SW480 (cell line): ENCODE results near the gene PCK2.
"Not testable (repeated sequence)": the region's sequence is repeated elsewhere in the genome, so short reads cannot be mapped to it uniquely, and the experiment has no call there.

ENCODE experiments used
- DNase-seq: peaks from one replicate; pipeline ENCODE4 v3.0.0-alpha.2; 2016; ENCODE audit warnings: low spot score

Gene PCK2

DNA sequence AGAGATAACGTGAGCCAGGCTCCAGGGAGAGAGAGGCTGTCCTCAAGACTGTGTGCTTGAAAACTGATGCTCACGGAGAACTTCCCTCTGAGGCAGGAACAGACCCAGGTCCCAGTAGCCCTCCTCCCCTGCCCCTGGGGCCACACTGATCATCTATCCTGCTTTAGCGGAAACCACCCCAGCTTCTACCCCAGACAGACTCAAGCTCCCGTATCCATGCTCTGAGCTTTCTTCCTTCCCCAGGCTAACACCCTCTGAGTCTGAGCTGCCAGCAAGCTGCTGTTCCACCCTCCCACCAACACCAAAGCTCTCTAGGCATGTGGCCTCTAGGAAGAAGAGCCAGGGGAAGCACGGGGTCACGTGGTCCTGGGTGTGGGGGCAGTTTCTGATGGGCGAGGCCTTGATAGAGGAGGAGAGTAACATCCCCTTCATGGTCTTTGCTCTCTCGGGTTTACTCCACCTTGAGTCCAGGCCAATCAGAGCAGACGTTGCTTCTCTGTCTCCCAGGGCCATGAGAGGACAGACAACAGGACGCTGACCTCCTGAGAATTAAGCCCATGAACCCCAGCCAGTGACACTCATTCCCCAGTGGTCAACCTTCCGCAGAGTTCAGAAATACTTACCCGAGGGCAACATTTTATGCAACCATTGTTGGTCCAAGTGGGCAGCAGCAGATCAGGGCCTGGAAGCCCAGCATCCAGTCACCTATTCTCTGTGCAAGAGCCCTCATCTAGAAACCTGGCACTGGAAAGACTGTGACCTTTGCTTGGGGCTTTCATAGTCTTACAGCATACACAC lies 1.4 kb downstream of the PCK2 start:
- DNase-seq: peak; percentile 85

DNA sequence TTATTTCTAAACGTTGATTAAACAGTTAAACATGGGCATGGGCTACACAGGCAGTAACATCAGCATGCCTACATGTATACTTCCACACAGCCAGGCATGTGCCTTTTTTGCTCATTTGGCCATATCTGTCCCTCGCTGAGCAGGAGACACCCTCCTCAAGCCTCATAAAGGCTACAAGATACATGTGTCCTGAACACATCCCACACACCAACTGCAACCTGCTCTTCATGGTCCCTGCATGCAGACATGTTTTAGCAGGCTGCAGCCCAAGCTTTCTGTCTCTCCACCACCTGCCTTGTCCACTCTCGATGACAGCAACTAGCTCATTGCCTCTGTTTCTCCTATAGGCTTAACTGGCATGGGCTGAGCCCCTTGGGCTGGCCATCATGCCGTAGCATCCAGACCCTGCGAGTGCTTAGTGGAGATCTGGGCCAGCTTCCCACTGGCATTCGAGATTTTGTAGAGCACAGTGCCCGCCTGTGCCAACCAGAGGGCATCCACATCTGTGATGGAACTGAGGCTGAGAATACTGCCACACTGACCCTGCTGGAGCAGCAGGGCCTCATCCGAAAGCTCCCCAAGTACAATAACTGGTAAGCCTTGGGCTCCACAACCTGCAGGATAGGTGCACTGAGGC lies 2.6 kb downstream of the PCK2 start:
- no peak for DNase-seq

DNA sequence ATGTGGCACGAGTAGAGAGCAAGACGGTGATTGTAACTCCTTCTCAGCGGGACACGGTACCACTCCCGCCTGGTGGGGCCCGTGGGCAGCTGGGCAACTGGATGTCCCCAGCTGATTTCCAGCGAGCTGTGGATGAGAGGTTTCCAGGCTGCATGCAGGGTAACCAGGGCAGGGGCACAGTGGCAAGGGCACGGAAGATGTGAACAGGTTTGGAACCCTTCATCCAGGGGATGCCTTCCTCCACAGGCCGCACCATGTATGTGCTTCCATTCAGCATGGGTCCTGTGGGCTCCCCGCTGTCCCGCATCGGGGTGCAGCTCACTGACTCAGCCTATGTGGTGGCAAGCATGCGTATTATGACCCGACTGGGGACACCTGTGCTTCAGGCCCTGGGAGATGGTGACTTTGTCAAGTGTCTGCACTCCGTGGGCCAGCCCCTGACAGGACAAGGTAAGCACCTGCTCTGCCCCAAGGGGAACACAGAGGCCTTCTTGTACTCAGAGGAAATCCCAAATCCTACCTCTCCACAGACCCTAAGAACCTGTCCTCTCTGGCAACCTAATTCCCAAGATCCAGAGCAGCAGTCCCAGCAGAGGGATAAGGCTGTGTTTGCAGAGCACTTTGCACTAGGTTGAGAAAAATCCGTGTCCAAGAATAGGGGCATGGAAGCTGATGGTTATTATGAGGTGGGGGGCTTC lies 4.3 kb downstream of the PCK2 start:
- DNase-seq: no peak

DNA sequence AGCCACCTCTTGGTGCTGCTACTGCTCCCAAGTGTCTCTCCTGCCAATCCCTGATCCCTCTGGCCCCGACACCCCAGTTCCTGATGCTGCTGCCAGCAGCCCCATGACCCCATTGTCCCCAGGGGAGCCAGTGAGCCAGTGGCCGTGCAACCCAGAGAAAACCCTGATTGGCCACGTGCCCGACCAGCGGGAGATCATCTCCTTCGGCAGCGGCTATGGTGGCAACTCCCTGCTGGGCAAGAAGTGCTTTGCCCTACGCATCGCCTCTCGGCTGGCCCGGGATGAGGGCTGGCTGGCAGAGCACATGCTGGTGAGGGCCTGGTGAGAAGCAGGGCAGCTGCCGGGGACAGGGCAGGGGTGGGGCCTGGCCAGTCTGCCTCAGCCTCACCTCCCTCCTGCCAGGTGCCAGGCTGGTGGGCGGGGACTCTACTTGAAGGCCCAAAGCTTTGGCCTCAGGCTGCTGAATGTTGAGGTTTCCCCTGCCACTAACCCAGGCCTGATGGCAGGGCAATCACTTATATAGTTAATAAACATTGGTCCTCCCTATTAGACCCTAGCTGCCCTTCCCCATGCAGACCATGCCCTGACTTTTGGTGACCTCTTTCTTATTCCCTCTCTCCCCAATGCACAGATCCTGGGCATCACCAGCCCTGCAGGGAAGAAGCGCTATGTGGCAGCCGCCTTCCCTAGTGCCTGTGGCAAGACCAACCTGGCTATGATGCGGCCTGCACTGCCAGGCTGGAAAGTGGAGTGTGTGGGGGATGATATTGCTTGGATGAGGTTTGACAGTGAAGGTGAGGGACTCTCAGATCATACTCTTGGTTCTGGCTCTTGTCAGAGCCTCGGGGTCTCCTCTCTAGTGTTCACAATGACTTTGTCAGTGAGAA lies 5.1 kb downstream of the PCK2 start:
- no peak for DNase-seq

DNA sequence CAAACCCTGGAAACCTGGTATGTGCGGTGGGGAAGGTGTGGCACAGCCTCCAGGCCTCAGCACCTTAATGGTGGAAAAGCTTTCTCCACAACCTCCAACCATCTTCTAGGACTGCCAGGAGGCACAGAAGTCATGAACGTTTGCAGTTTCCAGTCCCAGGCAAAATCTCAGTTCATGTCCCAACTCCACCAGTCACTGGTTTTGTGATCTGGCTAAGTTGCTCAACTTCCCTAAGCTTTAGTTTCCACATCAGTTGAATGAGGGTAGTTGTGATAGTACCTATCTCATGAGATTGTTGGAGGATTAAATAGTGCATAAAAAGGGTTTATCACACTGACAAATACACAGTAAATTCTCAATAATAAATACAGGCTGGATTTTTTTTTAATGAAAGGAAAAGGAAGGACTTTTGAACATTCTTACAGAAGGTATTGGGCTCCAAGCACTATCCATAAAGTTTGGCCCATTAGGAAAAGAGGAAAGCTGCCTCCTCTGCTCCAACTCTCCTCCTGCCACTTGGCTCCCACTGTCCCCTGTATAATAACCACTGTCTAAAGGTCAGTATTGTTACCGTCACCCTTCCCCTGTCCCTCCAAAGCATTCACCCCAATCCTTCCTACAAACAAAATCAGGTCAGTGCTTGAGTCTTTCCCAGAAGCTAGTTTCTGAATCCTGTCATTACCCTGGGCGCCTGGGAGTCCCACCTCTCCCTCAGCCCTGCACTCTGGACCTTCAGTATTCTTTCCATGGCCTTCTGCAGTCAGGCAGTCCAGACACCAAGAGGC lies 6.3 kb downstream of the PCK2 start:
- DNase-seq: no peak

DNA sequence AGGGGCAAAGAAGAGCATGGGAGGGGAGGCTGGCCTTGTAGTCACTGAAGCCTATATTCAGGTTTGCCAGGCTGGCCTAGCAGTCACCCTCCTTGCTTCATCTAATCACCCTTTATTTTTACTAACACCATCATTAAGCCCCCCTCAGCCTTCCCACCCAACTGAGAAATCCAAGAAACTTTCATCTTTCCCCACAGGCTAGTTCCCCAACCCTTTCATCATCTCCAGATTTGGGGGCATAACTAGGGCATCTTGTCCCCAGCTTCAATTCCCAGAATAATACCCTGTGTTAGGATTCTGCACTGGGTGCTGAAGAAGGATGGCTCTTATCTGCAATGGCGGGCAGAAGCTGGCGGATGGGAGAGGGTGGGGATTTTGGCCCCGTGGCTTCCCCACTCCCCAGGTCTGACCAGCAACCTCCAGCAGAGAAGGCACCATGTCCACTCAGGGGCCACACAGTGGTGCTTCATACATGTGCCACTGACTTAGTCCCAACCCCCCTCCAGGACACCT lies 6.9 kb downstream of the PCK2 start:
- DNase-seq: no peak

DNA sequence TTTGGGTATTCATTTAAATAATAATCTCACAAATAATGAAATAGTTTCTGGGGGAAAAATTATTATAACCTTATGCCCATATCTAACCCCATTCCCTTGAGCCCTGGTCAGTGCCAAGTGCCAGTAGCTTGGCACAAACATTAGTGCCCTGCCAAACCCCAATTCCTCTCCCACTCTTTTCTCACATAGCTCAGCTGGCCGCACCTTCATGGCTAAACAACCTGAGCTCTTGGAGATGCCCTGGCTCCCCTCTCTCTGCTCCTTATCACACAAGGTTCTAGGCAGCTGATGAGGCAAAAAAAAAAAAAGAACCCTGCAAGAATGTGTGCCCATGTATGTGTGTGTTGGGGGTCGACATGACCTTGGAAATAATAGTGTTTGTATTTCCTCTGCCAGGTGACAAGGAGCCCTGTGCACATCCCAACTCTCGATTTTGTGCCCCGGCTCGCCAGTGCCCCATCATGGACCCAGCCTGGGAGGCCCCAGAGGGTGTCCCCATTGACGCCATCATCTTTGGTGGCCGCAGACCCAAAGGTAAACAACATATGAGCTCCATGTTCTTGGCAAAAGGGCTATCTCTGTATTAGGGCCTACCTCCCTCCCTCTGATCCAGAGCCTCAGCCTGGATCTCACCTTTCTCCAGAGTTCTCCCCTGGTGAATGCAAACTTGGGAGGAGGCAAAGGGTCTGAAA lies 8.4 kb downstream of the PCK2 start:
- DNase-seq: no peak

DNA sequence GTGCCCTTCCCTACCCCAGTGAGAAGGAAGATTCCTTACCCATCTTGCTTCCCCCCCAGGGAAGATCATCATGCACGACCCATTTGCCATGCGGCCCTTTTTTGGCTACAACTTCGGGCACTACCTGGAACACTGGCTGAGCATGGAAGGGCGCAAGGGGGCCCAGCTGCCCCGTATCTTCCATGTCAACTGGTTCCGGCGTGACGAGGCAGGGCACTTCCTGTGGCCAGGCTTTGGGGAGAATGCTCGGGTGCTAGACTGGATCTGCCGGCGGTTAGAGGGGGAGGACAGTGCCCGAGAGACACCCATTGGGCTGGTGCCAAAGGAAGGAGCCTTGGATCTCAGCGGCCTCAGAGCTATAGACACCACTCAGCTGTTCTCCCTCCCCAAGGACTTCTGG lies 9.3 kb downstream of the PCK2 start:
- no peak for DNase-seq

DNA sequence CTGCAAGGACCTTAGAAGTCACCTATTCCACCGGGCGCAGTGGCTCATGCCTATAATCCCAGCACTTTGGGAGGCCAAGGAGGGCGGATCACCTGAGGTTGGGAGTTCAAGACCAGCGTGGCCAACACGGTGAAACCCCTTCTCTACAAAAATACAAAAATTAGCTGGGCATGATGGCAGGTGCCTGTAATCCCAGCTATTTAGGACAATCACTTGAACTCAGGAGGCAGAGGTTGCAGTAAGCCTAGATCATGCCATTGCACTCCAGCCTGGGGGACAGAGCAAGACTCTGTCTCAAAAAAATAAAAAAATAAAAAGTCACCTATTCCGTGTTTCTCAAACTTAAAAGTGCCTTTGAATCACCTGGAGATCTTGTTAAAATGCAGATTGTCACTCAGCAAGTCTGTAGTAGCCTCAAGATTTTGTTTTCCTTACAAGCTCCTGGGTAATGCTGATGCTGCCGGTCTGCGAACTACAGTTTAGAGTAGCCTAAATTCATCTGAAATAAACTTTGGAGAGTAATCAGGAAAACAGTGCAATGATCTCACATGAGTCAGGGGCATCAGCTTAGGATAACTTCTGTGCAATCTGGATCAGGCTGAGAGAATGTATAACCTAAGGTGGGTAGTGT lies 11.6 kb downstream of the PCK2 start:
- not testable (repeated sequence) for DNase-seq

DNA sequence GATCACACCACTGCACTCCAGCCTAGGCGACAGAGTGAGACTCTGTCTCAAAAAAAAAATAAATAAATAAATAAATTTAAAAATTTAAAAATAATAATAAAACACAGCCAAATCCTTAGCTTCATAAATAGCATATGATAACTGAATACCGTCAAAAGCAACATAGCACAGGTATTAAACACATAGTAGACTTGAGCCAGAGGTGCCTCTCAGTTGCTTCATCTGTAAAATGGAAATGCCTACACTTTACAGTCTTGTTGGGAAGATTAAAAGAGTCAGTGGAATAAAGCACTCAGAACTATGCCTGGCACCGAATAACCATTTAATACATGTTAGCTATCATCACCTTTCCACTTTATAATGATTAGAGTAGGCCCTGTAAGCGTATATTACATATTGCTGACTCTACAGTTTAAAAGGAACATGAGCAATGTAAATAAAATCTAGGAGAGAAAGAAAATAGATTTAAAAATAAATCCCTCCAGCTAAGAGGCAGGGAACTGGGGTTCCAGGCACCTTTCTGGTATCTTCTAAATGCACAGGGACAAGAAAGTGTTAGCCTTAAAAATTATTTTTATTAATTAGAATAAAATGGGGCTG lies 12.7 kb downstream of the PCK2 start:
- DNase-seq: no peak

DNA sequence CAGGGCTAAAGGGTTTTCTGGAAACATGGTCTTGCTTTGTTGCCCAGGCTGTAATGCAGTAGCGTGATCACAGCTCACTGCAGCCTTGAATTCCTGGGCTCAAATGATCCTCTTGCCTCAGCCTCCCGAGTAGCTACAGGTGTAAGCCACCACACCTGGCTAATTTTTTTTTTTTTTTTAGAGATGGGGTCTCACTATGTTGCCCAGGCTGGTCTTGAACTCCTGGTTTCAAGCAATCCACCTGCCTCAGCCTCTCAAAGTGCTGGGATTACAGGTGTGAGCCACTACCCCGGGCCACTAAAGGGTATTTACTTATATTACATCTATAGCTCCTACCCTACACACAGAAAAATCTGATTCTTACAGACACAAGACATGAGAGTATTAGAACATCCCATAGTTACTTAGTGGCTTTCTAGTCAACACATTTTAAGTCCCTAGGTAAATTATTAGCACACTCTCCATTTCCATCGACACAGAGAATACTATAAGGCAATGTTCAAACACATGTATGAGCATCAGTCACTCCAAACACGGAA lies 14.3 kb downstream of the PCK2 start:
- DNase-seq: no peak

DNA sequence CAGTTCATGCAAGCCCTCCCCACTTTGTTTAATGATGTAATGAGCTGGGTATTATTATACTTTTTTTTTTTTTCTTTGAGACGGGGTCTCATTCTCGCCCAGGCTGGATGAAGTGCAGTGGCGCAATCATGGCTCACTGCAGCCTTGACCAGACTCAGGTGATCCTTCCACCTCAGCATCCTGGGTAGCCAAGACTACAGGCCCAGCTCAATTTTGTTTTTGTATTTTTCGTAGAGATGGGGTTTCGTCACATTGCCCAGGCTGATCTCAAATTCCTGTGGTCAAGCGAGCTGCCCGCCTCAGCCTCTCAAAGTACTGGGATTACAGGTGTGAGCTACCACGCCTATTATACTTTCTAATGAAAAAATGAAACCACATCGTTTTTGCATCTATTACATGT lies 15.9 kb downstream of the PCK2 start:
- peak; percentile 60 for DNase-seq

DNA sequence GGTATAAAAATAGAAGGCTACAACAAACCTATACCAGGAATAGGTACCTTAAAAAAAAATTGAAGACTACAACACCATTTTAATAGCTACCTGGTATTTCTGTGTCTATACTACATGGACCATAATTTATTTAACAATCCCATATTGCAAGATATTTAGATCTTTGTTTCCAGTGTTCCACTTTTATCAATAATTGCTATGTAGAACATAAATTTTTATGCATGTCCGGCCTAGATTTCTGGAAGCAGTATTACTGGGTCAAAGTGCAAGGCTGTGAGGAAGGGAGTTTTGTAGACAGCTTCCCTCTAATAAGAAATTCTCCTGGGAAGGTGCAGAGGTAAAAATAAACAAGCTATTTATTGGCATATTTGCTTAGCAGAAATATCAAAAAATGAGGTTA lies 16.4 kb downstream of the PCK2 start:
- no peak for DNase-seq

DNA sequence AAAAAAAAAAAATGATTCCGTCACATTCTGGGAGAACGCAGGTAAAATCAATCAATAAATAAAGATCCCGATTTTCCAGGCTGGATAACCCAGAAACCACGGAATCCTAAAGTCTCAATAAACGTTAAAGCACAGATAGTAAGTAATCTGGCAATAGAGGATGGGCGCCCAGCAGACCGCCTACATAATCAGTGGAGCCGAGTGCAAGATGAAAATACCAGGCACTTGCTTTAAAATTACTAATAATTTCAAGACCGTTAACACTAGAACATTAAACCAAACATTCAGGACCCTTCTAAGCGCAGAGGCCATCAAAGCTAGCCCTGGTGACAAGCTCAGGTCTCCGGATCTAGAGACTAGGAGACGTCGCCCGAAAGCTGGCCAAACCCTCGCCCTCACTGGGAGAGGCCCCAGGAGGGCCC lies 19.3 kb downstream of the PCK2 start:
- DNase-seq: no peak

DNA sequence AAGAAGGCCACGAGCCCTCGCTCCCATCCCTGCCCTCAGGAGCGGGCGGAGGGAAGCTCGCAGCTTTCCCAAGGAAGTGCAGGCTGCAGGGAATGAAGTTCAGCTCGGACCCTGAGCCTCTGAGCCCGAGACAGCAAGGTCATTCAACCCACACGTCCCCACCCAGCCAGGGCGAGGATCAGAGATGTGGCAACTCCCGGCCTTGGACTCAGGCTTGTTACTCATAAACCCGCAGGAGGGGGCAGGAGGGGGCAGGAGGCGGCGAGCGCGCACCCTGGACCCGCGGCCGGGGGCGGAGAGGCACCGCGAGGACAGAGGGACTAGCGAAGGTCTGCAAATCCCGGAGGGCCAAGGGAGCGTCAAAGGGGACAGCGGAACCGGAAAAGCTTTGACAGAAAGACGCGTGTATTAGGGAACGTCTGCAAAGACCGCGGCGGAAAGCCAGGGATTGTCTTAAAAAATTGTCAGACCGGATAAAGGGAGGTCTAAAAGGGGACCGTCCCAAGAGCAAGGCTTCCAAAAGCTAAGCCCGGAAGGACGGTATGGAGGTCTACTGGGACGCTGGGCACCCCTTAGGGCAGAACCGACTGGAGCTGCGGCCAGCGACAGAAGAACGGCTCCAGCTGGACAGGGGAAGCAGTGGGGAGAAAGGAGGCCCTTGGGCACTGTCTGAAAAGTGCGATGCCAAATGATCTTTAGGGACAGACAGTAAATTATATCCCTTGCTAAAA lies 19.9 kb downstream of the PCK2 start:
- DNase-seq: peak; percentile 97

DNA sequence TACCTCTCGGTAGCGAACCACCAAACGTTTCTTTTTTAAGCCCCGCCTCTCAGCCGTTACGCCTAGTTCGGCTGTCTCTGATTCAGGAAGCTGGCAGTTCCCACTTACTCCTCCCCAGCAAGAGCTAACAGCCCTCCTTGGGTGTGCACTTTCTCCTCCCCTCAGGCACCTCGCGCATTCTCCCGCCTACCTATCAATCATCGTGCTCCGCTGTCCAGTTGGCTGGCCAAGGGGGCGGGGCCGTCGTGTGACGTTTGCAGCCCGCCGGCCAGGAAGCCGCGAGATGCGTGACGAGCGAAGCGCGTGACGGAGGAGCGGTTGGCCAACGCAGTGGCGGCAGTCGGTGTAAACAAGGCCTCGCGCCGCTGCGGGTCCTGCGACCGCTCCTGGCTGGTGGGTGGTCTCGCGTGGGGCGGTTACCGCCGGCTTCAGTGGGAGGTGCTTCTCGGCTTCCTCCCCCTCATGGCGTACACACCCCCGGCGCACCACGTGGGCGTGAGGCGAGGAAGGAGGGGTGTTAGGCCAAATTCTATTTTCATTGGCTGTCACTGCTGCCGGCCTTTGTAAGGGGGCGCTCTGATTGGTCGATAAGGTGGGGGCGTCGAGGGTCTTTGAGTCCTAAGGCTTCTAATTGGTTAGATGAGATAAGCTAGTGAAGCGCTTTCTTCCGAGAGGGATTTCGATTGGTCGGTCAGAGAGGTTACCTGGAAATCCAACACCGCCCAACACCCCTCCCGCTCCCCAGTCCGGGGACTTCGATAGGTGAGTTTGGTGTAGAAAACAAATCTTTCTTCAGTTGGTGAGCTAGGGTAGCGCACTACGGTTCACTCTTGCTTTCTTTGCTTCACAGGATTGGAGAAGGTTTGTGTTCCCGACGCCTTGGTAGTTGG lies 20.7 kb downstream of the PCK2 start, which contains the start of the genes DCAF11 and NRL:
TSS of gene DCAF11 (plus strand) at position 246 of the 890 bp plus-strand sequence. CDS start 818 bp downstream, outside the sequence.
TSS of gene NRL (minus strand) at position 418 of the 890 bp plus-strand sequence. CDS start 32,101 bp downstream, outside the sequence.
- peak; percentile 99 for DNase-seq

DNA sequence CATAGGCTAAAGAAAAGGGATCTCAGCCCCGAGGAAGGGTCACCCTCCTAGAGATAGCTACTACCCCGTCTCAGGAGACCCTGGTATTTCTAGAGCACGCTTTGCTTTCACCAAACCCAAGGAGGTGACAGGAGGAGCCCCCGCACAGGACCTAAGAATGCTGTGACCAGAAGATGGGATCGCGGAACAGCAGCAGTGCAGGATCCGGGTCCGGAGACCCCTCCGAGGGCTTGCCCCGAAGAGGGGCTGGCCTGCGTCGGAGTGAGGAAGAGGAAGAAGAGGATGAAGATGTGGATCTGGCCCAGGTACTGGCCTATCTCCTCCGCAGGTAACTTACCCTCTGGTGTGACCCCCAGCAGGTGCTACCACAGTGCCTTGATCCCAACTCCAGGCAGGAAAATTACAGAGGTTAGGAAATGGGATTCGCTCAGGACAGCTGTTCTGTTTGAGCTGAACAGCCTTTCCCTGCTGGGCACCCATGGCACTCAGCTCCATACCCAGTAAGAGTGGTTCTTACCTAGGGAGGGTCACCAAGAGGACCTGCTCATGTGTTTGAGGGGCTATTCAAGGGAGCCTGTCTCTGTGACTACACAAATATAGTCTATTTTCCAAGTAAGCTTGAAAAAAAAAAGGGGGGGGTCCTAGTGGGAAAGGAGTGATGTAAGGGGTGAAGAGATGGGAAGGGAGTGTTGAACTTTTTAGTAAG lies 21.5 kb downstream of the PCK2 start:
- no peak for DNase-seq
